GOT3 (cell line): ENCODE data around the gene SLC25A11.
"Not testable (repeated sequence)": the region's sequence is repeated elsewhere in the genome, so short reads cannot be mapped to it uniquely, and the experiment has no call there.

Source experiments
- DNase-seq: peaks from one replicate; lab custom pipeline; 2025; ENCODE audit warnings: mixed read lengths; lab: John Stamatoyannopoulos, UW

The SLC25A11 gene

GRCh38 chr17:4945176-4945943 is 5.5 kb upstream of the SLC25A11 start:
- DNase-seq = peak; percentile 55

- no peak for DNase-seq
Measured at GRCh38 chr17:4944554-4945175, 4.8 kb upstream of the SLC25A11 start.

- no peak for DNase-seq
Measured at GRCh38 chr17:4944163-4944553, 4.3 kb upstream of the SLC25A11 start.

GRCh38 chr17:4942760-4943508 is 3.1 kb upstream of the SLC25A11 start:
- no peak for DNase-seq

GRCh38 chr17:4941319-4941610 is 1.4 kb upstream of the SLC25A11 start:
- DNase-seq = no peak

- DNase-seq = no peak
Measured at GRCh38 chr17:4940555-4941318, 891 bp upstream of the SLC25A11 start.

GRCh38 chr17:4939546-4939795 is 375 bp downstream of the SLC25A11 start:
- no peak for DNase-seq

GRCh38 chr17:4938688-4939545 is 929 bp downstream of the SLC25A11 start:
- DNase-seq = no peak

- no peak for DNase-seq
Measured at GRCh38 chr17:4938069-4938491, 1.8 kb downstream of the SLC25A11 start.

GRCh38 chr17:4937553-4937952 is 2.3 kb downstream of the SLC25A11 start:
- DNase-seq = no peak

GRCh38 chr17:4936436-4936835 is 3.4 kb downstream of the SLC25A11 start:
- DNase-seq = no peak

GRCh38 chr17:4935650-4936049 is 4.2 kb downstream of the SLC25A11 start:
- DNase-seq = no peak

- no peak for DNase-seq
Measured at GRCh38 chr17:4934173-4934979, 5.5 kb downstream of the SLC25A11 start.

GRCh38 chr17:4933646-4934045 is 6.2 kb downstream of the SLC25A11 start:
- DNase-seq = no peak

- DNase-seq = no peak
Measured at GRCh38 chr17:4932756-4933155, 7.1 kb downstream of the SLC25A11 start.

- DNase-seq = no peak
Measured at GRCh38 chr17:4931963-4932362, 7.9 kb downstream of the SLC25A11 start, which contains the start of gene GP1BA. Gene GP1BA, plus strand, starts transcription at chr17:4932277. Its CDS starts 328 bp downstream, at chr17:4932605.

GRCh38 chr17:4928881-4929280 is 11.0 kb downstream of the SLC25A11 start:
- no peak for DNase-seq

GRCh38 chr17:4926577-4927335 is 13.1 kb downstream of the SLC25A11 start:
- not testable (repeated sequence) for DNase-seq

- DNase-seq = no peak
Measured at GRCh38 chr17:4921320-4921719, 18.5 kb downstream of the SLC25A11 start.
